IMR-90 (cell line): ENCODE data around the gene RAB3IL1. TPM values are rescaled to one million over a fixed set of nuclear protein-coding genes. Genes with fewer than 3 reads are reported as not detected.

Experiments
- ATAC-seq: fragments of 200-7000 bp; cut with Tn5 transposase; 2 replicates; pipeline ENCODE4 v1.9.1; 2020; ENCODE audit warnings: low read depth, mild to moderate bottlenecking, moderate library complexity
- BruUV-seq: library from RNA; stranded (reverse); fragments of 400-500 nt; replicated peaks from 2 replicates; lab custom pipeline; 2021; lab: Mats Ljungman, UMichigan
- CTCF ChIA-PET: fragments of 300-600 bp; formaldehyde crosslinking; extraction: SDS; loops from one replicate; lab custom pipeline; 2021; ENCODE audit warnings: antibody characterized with exemption; lab: Yijun Ruan, JAX
- POLR2A ChIA-PET: fragments of 300-600 bp; sonication (Branson Sonifier 250); formaldehyde crosslinking; loops from one replicate; lab custom pipeline; 2022; ENCODE audit warnings: antibody characterized with exemption; ENCODE audit not compliant: unreplicated experiment; lab: Charles Lee
- DNase-seq: peaks from one replicate; pipeline ENCODE4 v3.0.0; 2013
- H2AFZ ChIP-seq: replicated peaks from 2 replicates; pipeline ENCODE3; 2013; ENCODE audit warnings: low read length, mild to moderate bottlenecking; ENCODE audit not compliant: poor library complexity
- H2AK5ac ChIP-seq: 2 replicates; pipeline ENCODE4 v1.6.1; 2013; ENCODE audit warnings: low read depth, low read length, inconsistent platforms
- H2AK9ac ChIP-seq: replicated peaks from 2 replicates; pipeline ENCODE3; 2013; ENCODE audit warnings: mild to moderate bottlenecking, low read depth, low read length, moderate library complexity; ENCODE audit not compliant: poor library complexity
- H2BK120ac ChIP-seq: 2 replicates; pipeline ENCODE4 v1.6.1; 2013; ENCODE audit warnings: low read depth, low read length, inconsistent platforms
- H2BK15ac ChIP-seq: 3 replicates; pipeline ENCODE4 v1.6.1; 2013; ENCODE audit warnings: low read depth, low read length, inconsistent platforms
- H2BK20ac ChIP-seq: 2 replicates; pipeline ENCODE4 v1.6.1; 2013; ENCODE audit warnings: low read depth, mild to moderate bottlenecking, inconsistent platforms, low read length, moderate library complexity
- H2BK5ac ChIP-seq: 2 replicates; pipeline ENCODE4 v1.6.1; 2013; ENCODE audit warnings: mild to moderate bottlenecking, low read depth, low read length, inconsistent platforms; ENCODE audit not compliant: poor library complexity, severe bottlenecking
- H3K14ac ChIP-seq: replicated peaks from 2 replicates; pipeline ENCODE4 v1.6.1; 2013; ENCODE audit warnings: low read depth, low read length, inconsistent platforms
- H3K18ac ChIP-seq: 2 replicates; pipeline ENCODE4 v1.6.1; 2013; ENCODE audit warnings: low read depth, low read length, control low read depth
- H3K23ac ChIP-seq: 2 replicates; pipeline ENCODE4 v1.6.1; 2013; ENCODE audit warnings: low read depth, low read length, inconsistent platforms
- H3K27ac ChIP-seq: 2 replicates; pipeline ENCODE4 v1.5.1; 2013; ENCODE audit warnings: mild to moderate bottlenecking, control low read depth, low read length; ENCODE audit not compliant: insufficient read depth
- H3K27me3 ChIP-seq: 2 replicates; pipeline ENCODE4 v1.6.1; 2013; ENCODE audit warnings: low read length; ENCODE audit not compliant: control insufficient read depth, insufficient read depth
- H3K36me3 ChIP-seq: 2 replicates; pipeline ENCODE4 v1.6.1; 2013; ENCODE audit warnings: low read length, mixed read lengths; ENCODE audit not compliant: control insufficient read depth, insufficient read depth
- H3K4ac ChIP-seq: 2 replicates; pipeline ENCODE4 v1.6.1; 2013; ENCODE audit warnings: low read depth, low read length, inconsistent platforms
- H3K4me1 ChIP-seq: 2 replicates; pipeline ENCODE4 v1.6.1; 2013; ENCODE audit warnings: low read length, mixed read lengths; ENCODE audit not compliant: control insufficient read depth, insufficient read depth
- H3K4me2 ChIP-seq: 2 replicates; pipeline ENCODE4 v1.6.1; 2013; ENCODE audit warnings: low read depth, mild to moderate bottlenecking, control low read depth, low read length, moderate library complexity
- H3K4me3 ChIP-seq: 2 replicates; pipeline ENCODE4 v1.5.1; 2013; ENCODE audit warnings: low read depth, mild to moderate bottlenecking, control low read depth, low read length, moderate library complexity; ENCODE audit not compliant: insufficient read depth
- H3K56ac ChIP-seq: 2 replicates; pipeline ENCODE4 v1.6.1; 2013; ENCODE audit warnings: low read length, inconsistent platforms; ENCODE audit not compliant: insufficient read depth; ENCODE audit errors: extremely low read depth
- H3K79me1 ChIP-seq, 2 experiments: 2 replicates each; pipeline ENCODE4 v1.6.1; 2013; ENCODE audit warnings: low read length in 2 of 2, inconsistent platforms in 1 of 2, low read depth in 1 of 2
- H3K9ac ChIP-seq: 2 replicates; pipeline ENCODE4 v1.6.1; 2013; ENCODE audit warnings: low read depth, low read length, control low read depth
- H3K9me1 ChIP-seq: 2 replicates; pipeline ENCODE4 v1.6.1; 2013; ENCODE audit warnings: low read length, inconsistent platforms; ENCODE audit not compliant: insufficient read depth
- H3K9me3 ChIP-seq: 2 replicates; pipeline ENCODE4 v1.6.1; 2013; ENCODE audit warnings: low read length; ENCODE audit not compliant: control insufficient read depth, insufficient read depth
- H4K20me1 ChIP-seq: 2 replicates; pipeline ENCODE4 v1.6.1; 2013; ENCODE audit warnings: low read length, inconsistent platforms; ENCODE audit not compliant: insufficient read depth
- H4K5ac ChIP-seq: 2 replicates; pipeline ENCODE4 v1.6.1; 2013; ENCODE audit warnings: mild to moderate bottlenecking, low read depth, low read length, control low read depth
- H4K8ac ChIP-seq, 2 experiments: 2 replicates each; pipeline ENCODE4 v1.6.1; 2013; ENCODE audit warnings: low read depth in 2 of 2, low read length in 2 of 2, control low read depth in 1 of 2, inconsistent platforms in 1 of 2
- H4K91ac ChIP-seq: 2 replicates; pipeline ENCODE4 v1.6.1; 2013; ENCODE audit warnings: low read depth, low read length, inconsistent platforms; ENCODE audit not compliant: insufficient read depth
- BHLHE40 ChIP-seq: fragments of 150-350 bp; IDR thresholded peaks from 2 replicates; pipeline ENCODE4 v1.6.1; 2016; ENCODE audit warnings: mild to moderate bottlenecking, low read depth, low read length
- CEBPB ChIP-seq: IDR thresholded peaks from 2 replicates; pipeline ENCODE4 v1.6.1; 2012; ENCODE audit warnings: low read depth, low read length, improper control_type of control experiment
- CHD1 ChIP-seq: IDR thresholded peaks from 2 replicates; pipeline ENCODE4 v1.6.1; 2012; ENCODE audit warnings: low read depth, low read length, improper control_type of control experiment
- FOS ChIP-seq: fragments of 150-350 bp; IDR thresholded peaks from 2 replicates; pipeline ENCODE4 v1.6.1; 2016; ENCODE audit warnings: low read depth, low read length
- MAFK ChIP-seq: IDR thresholded peaks from 2 replicates; pipeline ENCODE4 v1.6.1; 2012; ENCODE audit warnings: low read depth, low read length, improper control_type of control experiment
- MXI1 ChIP-seq: IDR thresholded peaks from 2 replicates; pipeline ENCODE4 v1.6.1; 2012; ENCODE audit warnings: low read depth, mild to moderate bottlenecking, low read length, moderate library complexity, borderline replicate concordance
- POLR2A ChIP-seq: IDR thresholded peaks from 2 replicates; pipeline ENCODE4 v1.6.1; 2012; ENCODE audit warnings: mild to moderate bottlenecking, low read depth, low read length
- RAD21 ChIP-seq: IDR thresholded peaks from 2 replicates; pipeline ENCODE4 v1.6.1; 2012; ENCODE audit warnings: low read length, improper control_type of control experiment
- SMC3 ChIP-seq: fragments of 150-350 bp; IDR thresholded peaks from 2 replicates; pipeline ENCODE4 v1.6.1; 2016; ENCODE audit warnings: low read depth, mild to moderate bottlenecking, antibody characterized with exemption, low read length, moderate library complexity
- WGBS, 2 experiments: methylation state at CpG; one replicate each; pipeline versions ENCODE4 v1.1.5 to v1.1.7; 2013; ENCODE audit warnings: missing lambda C conversion rate in 2 of 2; ENCODE audit not compliant: insufficient read length in 1 of 2; ENCODE audit errors: extremely low coverage in 2 of 2; 5-methylcytosine and 5-hydroxymethylcytosine counted together
- dilution Hi-C: fragments of 300-500 bp; cut with HindIII; formaldehyde crosslinking; loops from one replicate; pipeline ENCODE4 v1.14.3; 2018; ENCODE audit warnings: low sequenced_read_pairs; ENCODE audit not compliant: unreplicated experiment
- in situ Hi-C: fragments of 300-500 bp; cut with MboI; formaldehyde crosslinking; loops from 3 replicates; pipeline ENCODE4 v1.14.3; 2019; ENCODE audit warnings: low sequenced_read_pairs, inconsistent platforms, mixed read lengths
- intact Hi-C: fragments of 100-400 bp; cut with micrococcal nuclease; formaldehyde crosslinking; loops from 2 replicates; pipeline ENCODE4 v1.10.0; 2022
- polyA plus RNA-seq, 3 experiments: library from polyadenylated mRNA; depleted of rRNA; stranded (reverse); fragments of >200 nt; gene quantifications; 2 replicates each; pipeline ENCODE4 v1.2.3, GENCODE V29; 2012; ENCODE audit warnings: low replicate concordance in 1 of 3
- total RNA-seq: library from RNA; depleted of rRNA; stranded (reverse); fragments of >200 nt; gene quantifications from 2 replicates; pipeline ENCODE4 v1.2.3, GENCODE V29; 2012
- TF ChIP-seq, protein P1 (sequence below): conservative IDR thresholded peaks from 2 replicates; pipeline ENCODE4 v1.5.1; 2012; ENCODE audit warnings: mild to moderate bottlenecking, low read depth, low read length, improper control_type of control experiment
- TF ChIP-seq, protein P2 (sequence below): fragments of 150-350 bp; IDR thresholded peaks from 2 replicates; pipeline ENCODE4 v1.6.1; 2017; ENCODE audit warnings: mild to moderate bottlenecking, antibody characterized with exemption, low read length, low read depth
- TF ChIP-seq, protein P3 (sequence below): fragments of 150-350 bp; IDR thresholded peaks from 2 replicates; pipeline ENCODE4 v1.6.1; 2016; ENCODE audit warnings: low read depth, mild to moderate bottlenecking, low read length, moderate library complexity, borderline replicate concordance

Gene RAB3IL1
- total and polyA plus RNA-seq, 2 of the 4 experiments (the other 2 are of a cell fraction): 0.72 to 1.9 TPM

GRCh38 chr11:61900251-61900650 is 17.1 kb downstream of the RAB3IL1 start:
- no peaks in the 10 kb centered on the region for H3K9me1 ChIP-seq
- ChIA-PET POLR2A (no interaction called here), CTCF (interaction anchor here (4.6 to 5.2 kb wide), 2 partner anchors 47 to 181 kb away, joined by 39 to 52 read pairs; no protein-coding TSS in a partner anchor)
- H2AK9ac ChIP-seq: no peak overlapping the region
- 93% methylated on average over 3 of the region's 17 CpGs; no CpG with 5 or more reads in 1 of the 2 experiments for WGBS, 2 experiments
- dilution Hi-C loops (no loop called here), intact Hi-C loops (no loop called here), in situ Hi-C loops (no loop called here)
- H4K20me1 ChIP-seq: no peaks in the 10 kb centered on the region
- H2BK5ac ChIP-seq: no peak overlapping the region
- DNase-seq (no peak), ATAC-seq (no peak)
- no peaks in the 10 kb centered on the region for H3K9me3 ChIP-seq
- H2AK5ac ChIP-seq: no peak overlapping the region
- no peak overlapping the region for H3K56ac ChIP-seq
- H3K14ac ChIP-seq: no peak overlapping the region
- no peak overlapping the region for H3K4me2 ChIP-seq
- no peak overlapping the region for H3K18ac ChIP-seq
- H4K5ac ChIP-seq: no peak overlapping the region
- BruUV-seq: no TSS peak
- H3K4ac ChIP-seq: no peak overlapping the region
- H4K91ac ChIP-seq: no peak overlapping the region
- H3K27ac ChIP-seq: no peak overlapping the region
- H3K79me1 ChIP-seq: no peaks in the 10 kb centered on the region
- no peaks in the 10 kb centered on the region for H3K4me1 ChIP-seq
- H3K23ac ChIP-seq: no peak overlapping the region
- no peak overlapping the region for H4K8ac ChIP-seq
- H3K27me3 ChIP-seq: no peaks in the 10 kb centered on the region
- H3K4me3 ChIP-seq: no peak overlapping the region
- H2BK15ac ChIP-seq: no peak overlapping the region
- no peak overlapping the region for H2AFZ ChIP-seq
- H2BK20ac ChIP-seq: no peak overlapping the region
- H2BK120ac ChIP-seq: no peak overlapping the region
- no peaks in the 10 kb centered on the region; the same call in 1 of the 2 replicates for H3K36me3 ChIP-seq
- H3K9ac ChIP-seq: no peak overlapping the region
- TF ChIP-seq, protein P1, sequence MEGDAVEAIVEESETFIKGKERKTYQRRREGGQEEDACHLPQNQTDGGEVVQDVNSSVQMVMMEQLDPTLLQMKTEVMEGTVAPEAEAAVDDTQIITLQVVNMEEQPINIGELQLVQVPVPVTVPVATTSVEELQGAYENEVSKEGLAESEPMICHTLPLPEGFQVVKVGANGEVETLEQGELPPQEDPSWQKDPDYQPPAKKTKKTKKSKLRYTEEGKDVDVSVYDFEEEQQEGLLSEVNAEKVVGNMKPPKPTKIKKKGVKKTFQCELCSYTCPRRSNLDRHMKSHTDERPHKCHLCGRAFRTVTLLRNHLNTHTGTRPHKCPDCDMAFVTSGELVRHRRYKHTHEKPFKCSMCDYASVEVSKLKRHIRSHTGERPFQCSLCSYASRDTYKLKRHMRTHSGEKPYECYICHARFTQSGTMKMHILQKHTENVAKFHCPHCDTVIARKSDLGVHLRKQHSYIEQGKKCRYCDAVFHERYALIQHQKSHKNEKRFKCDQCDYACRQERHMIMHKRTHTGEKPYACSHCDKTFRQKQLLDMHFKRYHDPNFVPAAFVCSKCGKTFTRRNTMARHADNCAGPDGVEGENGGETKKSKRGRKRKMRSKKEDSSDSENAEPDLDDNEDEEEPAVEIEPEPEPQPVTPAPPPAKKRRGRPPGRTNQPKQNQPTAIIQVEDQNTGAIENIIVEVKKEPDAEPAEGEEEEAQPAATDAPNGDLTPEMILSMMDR: no peak
- TF ChIP-seq, protein P2, sequence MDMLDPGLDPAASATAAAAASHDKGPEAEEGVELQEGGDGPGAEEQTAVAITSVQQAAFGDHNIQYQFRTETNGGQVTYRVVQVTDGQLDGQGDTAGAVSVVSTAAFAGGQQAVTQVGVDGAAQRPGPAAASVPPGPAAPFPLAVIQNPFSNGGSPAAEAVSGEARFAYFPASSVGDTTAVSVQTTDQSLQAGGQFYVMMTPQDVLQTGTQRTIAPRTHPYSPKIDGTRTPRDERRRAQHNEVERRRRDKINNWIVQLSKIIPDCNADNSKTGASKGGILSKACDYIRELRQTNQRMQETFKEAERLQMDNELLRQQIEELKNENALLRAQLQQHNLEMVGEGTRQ: no peak
- TF ChIP-seq POLR2A: no peak
- no peak for TF ChIP-seq MXI1
- no peak for TF ChIP-seq RAD21
- TF ChIP-seq CHD1: no peak
- TF ChIP-seq FOS: no peak
- TF ChIP-seq SMC3: no peak
- TF ChIP-seq, protein P3, sequence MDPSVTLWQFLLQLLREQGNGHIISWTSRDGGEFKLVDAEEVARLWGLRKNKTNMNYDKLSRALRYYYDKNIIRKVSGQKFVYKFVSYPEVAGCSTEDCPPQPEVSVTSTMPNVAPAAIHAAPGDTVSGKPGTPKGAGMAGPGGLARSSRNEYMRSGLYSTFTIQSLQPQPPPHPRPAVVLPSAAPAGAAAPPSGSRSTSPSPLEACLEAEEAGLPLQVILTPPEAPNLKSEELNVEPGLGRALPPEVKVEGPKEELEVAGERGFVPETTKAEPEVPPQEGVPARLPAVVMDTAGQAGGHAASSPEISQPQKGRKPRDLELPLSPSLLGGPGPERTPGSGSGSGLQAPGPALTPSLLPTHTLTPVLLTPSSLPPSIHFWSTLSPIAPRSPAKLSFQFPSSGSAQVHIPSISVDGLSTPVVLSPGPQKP: no peak
- no peak for TF ChIP-seq MAFK
- no peak for TF ChIP-seq BHLHE40
- TF ChIP-seq CEBPB: no peak
